ENCODE measurements around the gene HSD17B1. TPM values are rescaled to one million over a fixed set of nuclear protein-coding genes. Genes with fewer than 3 reads are reported as not detected.
"Not testable (repeated sequence)": the region's sequence is repeated elsewhere in the genome, so short reads cannot be mapped to it uniquely, and the experiment has no call there.

HSD17B1 gene
- total and polyA plus RNA-seq, 2 donors from 2014 or later, result 0.31 to 3.3 TPM

- Histone ChIP-seq H3K9me3 (ENCODE audit: control insufficient read depth in 2 of 3, insufficient read depth in 1 of 3, low read length in 3 of 3) (no peaks in the 10 kb centered on the region), H3K9ac (ENCODE audit: low read length in 3 of 3) (peak overlapping the region; percentile 70 to 73 (median 71)), H3K4me1 (ENCODE audit: control insufficient read depth in 2 of 3, insufficient read depth in 2 of 3, low read depth in 1 of 3, low read length in 3 of 3) (peaks cover 0 to 12% (median 0%) of the 10 kb centered on the region in 3 donors), H3K36me3 (ENCODE audit: control insufficient read depth in 2 of 3, insufficient read depth in 3 of 3, low read length in 3 of 3) (no peaks in the 10 kb centered on the region), H3K27ac (ENCODE audit: low read depth in 2 of 2, low read length in 2 of 2) (peak overlapping the region; percentile 85 to 87), H3K27me3 (ENCODE audit: control insufficient read depth, insufficient read depth, low read length) (no peaks in the 10 kb centered on the region), H3K4me3 (ENCODE audit: low read length in 3 of 3) (peak overlapping the region; percentile 66 to 81 (median 80))
- peak in 1 of 5 donors; percentile 55 for DNase-seq
- no peak for TF ChIP-seq CTCF (IDR thresholded peaks at IDR 0.05; ENCODE audit: borderline replicate concordance, extremely low read depth, insufficient read depth)
- intact Hi-C loops (cut with DNase I), result no loop called here
- no peak for FAIRE-seq
Measured at GRCh38 chr17:42555122-42555622, 2.4 kb downstream of the HSD17B1 start.

- H3K27ac ChIP-seq (ENCODE audit: low read depth in 2 of 2, low read length in 2 of 2); intact Hi-C loops (cut with DNase I); FAIRE-seq; H3K9ac ChIP-seq (ENCODE audit: low read length in 3 of 3); H3K27me3 ChIP-seq (ENCODE audit: control insufficient read depth, insufficient read depth, low read length); H3K36me3 ChIP-seq (ENCODE audit: control insufficient read depth in 2 of 3, insufficient read depth in 3 of 3, low read length in 3 of 3); H3K4me3 ChIP-seq (ENCODE audit: low read length in 3 of 3); H3K9me3 ChIP-seq (ENCODE audit: control insufficient read depth in 2 of 3, insufficient read depth in 1 of 3, low read length in 3 of 3): not testable (repeated sequence)
- peaks cover 0 to 12% (median 0%) of the 10 kb centered on the region in 3 donors for H3K4me1 ChIP-seq (ENCODE audit: control insufficient read depth in 2 of 3, insufficient read depth in 2 of 3, low read depth in 1 of 3, low read length in 3 of 3)
- DNase-seq, result peak in 2 of 5 donors; percentile 29 to 66
Measured at GRCh38 chr17:42555961-42556617, 3.4 kb downstream of the HSD17B1 start.

- H3K4me1 ChIP-seq (ENCODE audit: control insufficient read depth in 2 of 3, insufficient read depth in 2 of 3, low read depth in 1 of 3, low read length in 3 of 3), result peaks cover 0 to 26% (median 6%) of the 10 kb centered on the region in 3 donors
- no peak for DNase-seq
- H3K27ac ChIP-seq (ENCODE audit: low read depth in 2 of 2, low read length in 2 of 2), result no peak overlapping the region
Measured at GRCh38 chr17:42559075-42559474, 6.4 kb downstream of the HSD17B1 start.

More at GRCh38 chr17:42559075-42559474, 6.4 kb downstream of the HSD17B1 start:
- H3K9me3 ChIP-seq (ENCODE audit: control insufficient read depth in 2 of 3, insufficient read depth in 1 of 3, low read length in 3 of 3), result no peaks in the 10 kb centered on the region
- intact Hi-C loops (cut with DNase I), result no loop called here
- no peak overlapping the region for H3K4me3 ChIP-seq (ENCODE audit: low read length in 3 of 3)
- no peak for TF ChIP-seq CTCF (IDR thresholded peaks at IDR 0.05; ENCODE audit: borderline replicate concordance, extremely low read depth, insufficient read depth)
- no peak for FAIRE-seq
- H3K27me3 ChIP-seq (ENCODE audit: control insufficient read depth, insufficient read depth, low read length), result no peaks in the 10 kb centered on the region
- H3K9ac ChIP-seq (ENCODE audit: low read length in 3 of 3), result no peak overlapping the region
- no peaks in the 10 kb centered on the region for H3K36me3 ChIP-seq (ENCODE audit: control insufficient read depth in 2 of 3, insufficient read depth in 3 of 3, low read length in 3 of 3)
